Measurements from ENCODE around the gene SSC5D. TPM values are rescaled to one million over a fixed set of nuclear protein-coding genes. Genes with fewer than 3 reads are reported as not detected.

SSC5D gene
- polyA plus RNA-seq, 1 of the 3 experiments (the other 2 are of a cell fraction), result 4.9 TPM

- no peak overlapping the region for H3K9ac ChIP-seq
- ChIA-PET CTCF (interaction anchor here (1.3 kb wide), 1 partner anchor 53 kb away, joined by 3 read pairs; no protein-coding TSS in a partner anchor), POLR2A (no interaction called here)
- H3K4me1 ChIP-seq (ENCODE audit: control insufficient read depth in 1 of 2, insufficient read depth in 2 of 2, low read depth in 1 of 2, low read length in 1 of 2), result peaks cover 0 to 12% of the 10 kb centered on the region in 2 experiments; a peak in 3 of 4 replicates
- H3K4me3 ChIP-seq (ENCODE audit: low read depth in 2 of 2, low read length in 1 of 2), result no peak overlapping the region
- no peaks in the 10 kb centered on the region for H3K27me3 ChIP-seq (ENCODE audit: insufficient read depth)
- no peaks in the 10 kb centered on the region for H3K79me2 ChIP-seq (ENCODE audit: insufficient read depth)
- H2AFZ ChIP-seq (ENCODE audit: low read depth), result no peak overlapping the region
- H4K20me1 ChIP-seq (ENCODE audit: insufficient read depth), result no peaks in the 10 kb centered on the region
- no peak for DNase-seq
- no peaks in the 10 kb centered on the region for H3K9me2 ChIP-seq
- no peak for TF ChIP-seq REST (IDR thresholded peaks at IDR 0.05; ENCODE audit: low read depth, low read length)
- no peak for TF ChIP-seq TAF1 (IDR thresholded peaks at IDR 0.05; ENCODE audit: borderline replicate concordance, low read depth, low read length)
- no peak for TF ChIP-seq TEAD4 (IDR thresholded peaks at IDR 0.05; ENCODE audit: borderline replicate concordance, insufficient read depth)
- no peak for TF ChIP-seq YY1 (IDR thresholded peaks at IDR 0.05; ENCODE audit: low read depth)
- TF ChIP-seq SMC3 (IDR thresholded peaks at IDR 0.05; ENCODE audit: low read depth, low read length), result no peak
- TF ChIP-seq CTCF (IDR thresholded peaks at IDR 0.05), result no peak
- TF ChIP-seq, protein P1, sequence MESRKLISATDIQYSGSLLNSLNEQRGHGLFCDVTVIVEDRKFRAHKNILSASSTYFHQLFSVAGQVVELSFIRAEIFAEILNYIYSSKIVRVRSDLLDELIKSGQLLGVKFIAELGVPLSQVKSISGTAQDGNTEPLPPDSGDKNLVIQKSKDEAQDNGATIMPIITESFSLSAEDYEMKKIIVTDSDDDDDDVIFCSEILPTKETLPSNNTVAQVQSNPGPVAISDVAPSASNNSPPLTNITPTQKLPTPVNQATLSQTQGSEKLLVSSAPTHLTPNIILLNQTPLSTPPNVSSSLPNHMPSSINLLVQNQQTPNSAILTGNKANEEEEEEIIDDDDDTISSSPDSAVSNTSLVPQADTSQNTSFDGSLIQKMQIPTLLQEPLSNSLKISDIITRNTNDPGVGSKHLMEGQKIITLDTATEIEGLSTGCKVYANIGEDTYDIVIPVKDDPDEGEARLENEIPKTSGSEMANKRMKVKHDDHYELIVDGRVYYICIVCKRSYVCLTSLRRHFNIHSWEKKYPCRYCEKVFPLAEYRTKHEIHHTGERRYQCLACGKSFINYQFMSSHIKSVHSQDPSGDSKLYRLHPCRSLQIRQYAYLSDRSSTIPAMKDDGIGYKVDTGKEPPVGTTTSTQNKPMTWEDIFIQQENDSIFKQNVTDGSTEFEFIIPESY (IDR thresholded peaks at IDR 0.05; ENCODE audit: borderline replicate concordance, low read depth), result no peak
- no peak for TF ChIP-seq EZH2phosphoT487 (IDR thresholded peaks at IDR 0.05; ENCODE audit: borderline replicate concordance, low read depth)
- TF ChIP-seq MXI1 (IDR thresholded peaks at IDR 0.05; ENCODE audit: low read depth, low read length), result no peak
- no peak for TF ChIP-seq USF1 (IDR thresholded peaks at IDR 0.05; ENCODE audit: borderline replicate concordance, low read depth)
- no peak for TF ChIP-seq FOXJ3 (CRISPR knock-in tag; IDR thresholded peaks at IDR 0.05)
- TF ChIP-seq, protein P2, sequence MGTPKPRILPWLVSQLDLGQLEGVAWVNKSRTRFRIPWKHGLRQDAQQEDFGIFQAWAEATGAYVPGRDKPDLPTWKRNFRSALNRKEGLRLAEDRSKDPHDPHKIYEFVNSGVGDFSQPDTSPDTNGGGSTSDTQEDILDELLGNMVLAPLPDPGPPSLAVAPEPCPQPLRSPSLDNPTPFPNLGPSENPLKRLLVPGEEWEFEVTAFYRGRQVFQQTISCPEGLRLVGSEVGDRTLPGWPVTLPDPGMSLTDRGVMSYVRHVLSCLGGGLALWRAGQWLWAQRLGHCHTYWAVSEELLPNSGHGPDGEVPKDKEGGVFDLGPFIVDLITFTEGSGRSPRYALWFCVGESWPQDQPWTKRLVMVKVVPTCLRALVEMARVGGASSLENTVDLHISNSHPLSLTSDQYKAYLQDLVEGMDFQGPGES (IDR thresholded peaks at IDR 0.05; ENCODE audit: low read depth, low read length), result no peak
- 70% methylated on average over 13 of the region's 13 CpGs for WGBS (ENCODE audit: low lambda C conversion rate)
- no peak overlapping the region for H3K27ac ChIP-seq (ENCODE audit: low read depth in 2 of 2, low read length in 1 of 2)
- no peak overlapping the region for H3K4me2 ChIP-seq
- peaks cover 15% of the 10 kb centered on the region for H3F3A ChIP-seq (replicated peaks; ENCODE audit: insufficient read depth)
- no peaks in the 10 kb centered on the region for H3K9me3 ChIP-seq
- H3K36me3 ChIP-seq (replicated peaks in 1 of 2; ENCODE audit: control insufficient read depth in 1 of 2, insufficient read depth in 2 of 2, low read length in 1 of 2), result no peaks in the 10 kb centered on the region
These were observed 65.3 kb downstream of the SSC5D start for GRCh38 chr19:55553217-55554182.
